Measurements from ENCODE around the gene RPL35A.
"Not testable (repeated sequence)": the region's sequence is repeated elsewhere in the genome, so short reads cannot be mapped to it uniquely, and the experiment has no call there.

Gene RPL35A

GRCh38 chr3:197921429-197922275 is 28.3 kb upstream of the RPL35A start:
- H3K36me3 ChIP-seq (ENCODE audit: insufficient read depth, low read length); H3K4me3 ChIP-seq (ENCODE audit: low read depth in 1 of 2, low read length in 2 of 2); H3K4me1 ChIP-seq (ENCODE audit: insufficient read depth, low read length); H3K27ac ChIP-seq (ENCODE audit: low read depth, low read length); H3K9ac ChIP-seq (ENCODE audit: low read length); H3K9me3 ChIP-seq (ENCODE audit: low read length); H3K27me3 ChIP-seq (ENCODE audit: control insufficient read depth in 1 of 2, insufficient read depth in 2 of 2, low read length in 2 of 2): not testable (repeated sequence)

- no peak overlapping the region for H3K4me3 ChIP-seq (ENCODE audit: low read depth in 1 of 2, low read length in 2 of 2)
- H3K4me1 ChIP-seq (ENCODE audit: insufficient read depth, low read length): no peaks in the 10 kb centered on the region
- no peaks in the 10 kb centered on the region for H3K27me3 ChIP-seq (ENCODE audit: control insufficient read depth in 1 of 2, insufficient read depth in 2 of 2, low read length in 2 of 2)
- no peak overlapping the region for H3K9ac ChIP-seq (ENCODE audit: low read length)
- no peaks in the 10 kb centered on the region for H3K9me3 ChIP-seq (ENCODE audit: low read length)
- no peak overlapping the region for H3K27ac ChIP-seq (ENCODE audit: low read depth, low read length)
- no peaks in the 10 kb centered on the region for H3K36me3 ChIP-seq (ENCODE audit: insufficient read depth, low read length)
Measured at GRCh38 chr3:197926418-197926817, 23.6 kb upstream of the RPL35A start.

GRCh38 chr3:197927578-197927977 is 22.4 kb upstream of the RPL35A start:
- H3K27ac ChIP-seq (ENCODE audit: low read depth, low read length); H3K4me3 ChIP-seq (ENCODE audit: low read depth in 1 of 2, low read length in 2 of 2); H3K27me3 ChIP-seq (ENCODE audit: control insufficient read depth in 1 of 2, insufficient read depth in 2 of 2, low read length in 2 of 2); H3K9me3 ChIP-seq (ENCODE audit: low read length); H3K36me3 ChIP-seq (ENCODE audit: insufficient read depth, low read length); H3K4me1 ChIP-seq (ENCODE audit: insufficient read depth, low read length); H3K9ac ChIP-seq (ENCODE audit: low read length): not testable (repeated sequence)

- no peak overlapping the region for H3K9ac ChIP-seq (ENCODE audit: low read length)
- no peaks in the 10 kb centered on the region for H3K4me1 ChIP-seq (ENCODE audit: insufficient read depth, low read length)
- no peaks in the 10 kb centered on the region for H3K36me3 ChIP-seq (ENCODE audit: insufficient read depth, low read length)
- H3K27ac ChIP-seq (ENCODE audit: low read depth, low read length): no peak overlapping the region
- H3K4me3 ChIP-seq (ENCODE audit: low read depth in 1 of 2, low read length in 2 of 2): no peak overlapping the region
- no peaks in the 10 kb centered on the region for H3K27me3 ChIP-seq (ENCODE audit: control insufficient read depth in 1 of 2, insufficient read depth in 2 of 2, low read length in 2 of 2)
- H3K9me3 ChIP-seq (ENCODE audit: low read length): no peaks in the 10 kb centered on the region
Measured at GRCh38 chr3:197936819-197937384, 13.1 kb upstream of the RPL35A start.

GRCh38 chr3:197940745-197941384 is 9.1 kb upstream of the RPL35A start:
- no peaks in the 10 kb centered on the region for H3K9me3 ChIP-seq (ENCODE audit: low read length)
- no peak overlapping the region for H3K4me3 ChIP-seq (ENCODE audit: low read depth in 1 of 2, low read length in 2 of 2)
- H3K27me3 ChIP-seq (ENCODE audit: control insufficient read depth in 1 of 2, insufficient read depth in 2 of 2, low read length in 2 of 2): no peaks in the 10 kb centered on the region
- no peak overlapping the region for H3K27ac ChIP-seq (ENCODE audit: low read depth, low read length)
- H3K36me3 ChIP-seq (ENCODE audit: insufficient read depth, low read length): no peaks in the 10 kb centered on the region
- H3K9ac ChIP-seq (ENCODE audit: low read length): no peak overlapping the region
- H3K4me1 ChIP-seq (ENCODE audit: insufficient read depth, low read length): no peaks in the 10 kb centered on the region

GRCh38 chr3:197942956-197943556 is 6.9 kb upstream of the RPL35A start:
- H3K27ac ChIP-seq (ENCODE audit: low read depth, low read length): no peak overlapping the region
- no peaks in the 10 kb centered on the region for H3K36me3 ChIP-seq (ENCODE audit: insufficient read depth, low read length)
- no peak overlapping the region for H3K9ac ChIP-seq (ENCODE audit: low read length)
- no peaks in the 10 kb centered on the region for H3K9me3 ChIP-seq (ENCODE audit: low read length)
- H3K27me3 ChIP-seq (ENCODE audit: control insufficient read depth in 1 of 2, insufficient read depth in 2 of 2, low read length in 2 of 2): no peaks in the 10 kb centered on the region
- H3K4me1 ChIP-seq (ENCODE audit: insufficient read depth, low read length): no peaks in the 10 kb centered on the region
- H3K4me3 ChIP-seq (ENCODE audit: low read depth in 1 of 2, low read length in 2 of 2): no peak overlapping the region

GRCh38 chr3:197949191-197949777 is 706 bp upstream of the RPL35A start:
- Histone ChIP-seq H3K9me3 (ENCODE audit: low read length) (no peaks in the 10 kb centered on the region), H3K9ac (ENCODE audit: low read length) (peak overlapping the region; percentile 100), H3K4me1 (ENCODE audit: insufficient read depth, low read length) (peaks cover 26% of the 10 kb centered on the region), H3K4me3 (ENCODE audit: low read depth in 1 of 2, low read length in 2 of 2) (peak overlapping the region; percentile 73 to 98), H3K36me3 (ENCODE audit: insufficient read depth, low read length) (peaks cover 31% of the 10 kb centered on the region), H3K27ac (ENCODE audit: low read depth, low read length) (peak overlapping the region; percentile 85), H3K27me3 (ENCODE audit: control insufficient read depth in 1 of 2, insufficient read depth in 2 of 2, low read length in 2 of 2) (no peaks in the 10 kb centered on the region)

- Histone ChIP-seq H3K27ac (ENCODE audit: low read depth, low read length) (peak overlapping the region; percentile 85), H3K27me3 (ENCODE audit: control insufficient read depth in 1 of 2, insufficient read depth in 2 of 2, low read length in 2 of 2) (no peaks in the 10 kb centered on the region), H3K4me3 (ENCODE audit: low read depth in 1 of 2, low read length in 2 of 2) (peak overlapping the region; percentile 66 to 98), H3K4me1 (ENCODE audit: insufficient read depth, low read length) (peaks cover 26% of the 10 kb centered on the region), H3K36me3 (ENCODE audit: insufficient read depth, low read length) (peaks cover 45% of the 10 kb centered on the region), H3K9ac (ENCODE audit: low read length) (peak overlapping the region; percentile 100), H3K9me3 (ENCODE audit: low read length) (no peaks in the 10 kb centered on the region)
Measured at GRCh38 chr3:197950677-197951061, 679 bp downstream of the RPL35A start.

GRCh38 chr3:197951392-197951990 is 1.5 kb downstream of the RPL35A start:
- H3K9me3 ChIP-seq (ENCODE audit: low read length): no peaks in the 10 kb centered on the region
- peaks cover 53% of the 10 kb centered on the region for H3K36me3 ChIP-seq (ENCODE audit: insufficient read depth, low read length)
- peak overlapping the region; percentile 100 for H3K9ac ChIP-seq (ENCODE audit: low read length)

GRCh38 chr3:197952440-197952839 is 2.5 kb downstream of the RPL35A start:
- Histone ChIP-seq H3K4me1 (ENCODE audit: insufficient read depth, low read length) (peaks cover 26% of the 10 kb centered on the region), H3K9ac (ENCODE audit: low read length) (no peak overlapping the region), H3K27me3 (ENCODE audit: control insufficient read depth in 1 of 2, insufficient read depth in 2 of 2, low read length in 2 of 2) (no peaks in the 10 kb centered on the region), H3K27ac (ENCODE audit: low read depth, low read length) (no peak overlapping the region), H3K9me3 (ENCODE audit: low read length) (no peaks in the 10 kb centered on the region), H3K4me3 (ENCODE audit: low read depth in 1 of 2, low read length in 2 of 2) (no peak overlapping the region), H3K36me3 (ENCODE audit: insufficient read depth, low read length) (peaks cover 57% of the 10 kb centered on the region)

More at GRCh38 chr3:197951392-197951990, 1.5 kb downstream of the RPL35A start:
- H3K4me1 ChIP-seq (ENCODE audit: insufficient read depth, low read length): peaks cover 26% of the 10 kb centered on the region
- H3K27ac ChIP-seq (ENCODE audit: low read depth, low read length): no peak overlapping the region
- H3K27me3 ChIP-seq (ENCODE audit: control insufficient read depth in 1 of 2, insufficient read depth in 2 of 2, low read length in 2 of 2): no peaks in the 10 kb centered on the region
- H3K4me3 ChIP-seq (ENCODE audit: low read depth in 1 of 2, low read length in 2 of 2): peak overlapping the region in 1 of 2 donors; percentile 98

- peaks cover 61% of the 10 kb centered on the region for H3K36me3 ChIP-seq (ENCODE audit: insufficient read depth, low read length)
- peaks cover 26% of the 10 kb centered on the region for H3K4me1 ChIP-seq (ENCODE audit: insufficient read depth, low read length)
- H3K9ac ChIP-seq (ENCODE audit: low read length): no peak overlapping the region
- no peaks in the 10 kb centered on the region for H3K9me3 ChIP-seq (ENCODE audit: low read length)
- no peaks in the 10 kb centered on the region for H3K27me3 ChIP-seq (ENCODE audit: control insufficient read depth in 1 of 2, insufficient read depth in 2 of 2, low read length in 2 of 2)
- H3K4me3 ChIP-seq (ENCODE audit: low read depth in 1 of 2, low read length in 2 of 2): no peak overlapping the region
- H3K27ac ChIP-seq (ENCODE audit: low read depth, low read length): no peak overlapping the region
Measured at GRCh38 chr3:197953325-197953724, 3.3 kb downstream of the RPL35A start.
